WI38 (cell line): ENCODE data around the gene CIP2A.
A peak's percentile ranks its signal among the peaks of the same experiment; 100 is the strongest.

Experiments
- H3K4me3 ChIP-seq: 2 replicates; pipeline ENCODE4 v1.5.1; 2011; ENCODE audit warnings: low read depth, mild to moderate bottlenecking, control low read depth, low read length
- CTCF ChIP-seq: IDR thresholded peaks from 2 replicates; pipeline ENCODE4 v1.5.1; 2012; ENCODE audit warnings: low read depth, mild to moderate bottlenecking, control low read depth, low read length

CIP2A gene

DNA sequence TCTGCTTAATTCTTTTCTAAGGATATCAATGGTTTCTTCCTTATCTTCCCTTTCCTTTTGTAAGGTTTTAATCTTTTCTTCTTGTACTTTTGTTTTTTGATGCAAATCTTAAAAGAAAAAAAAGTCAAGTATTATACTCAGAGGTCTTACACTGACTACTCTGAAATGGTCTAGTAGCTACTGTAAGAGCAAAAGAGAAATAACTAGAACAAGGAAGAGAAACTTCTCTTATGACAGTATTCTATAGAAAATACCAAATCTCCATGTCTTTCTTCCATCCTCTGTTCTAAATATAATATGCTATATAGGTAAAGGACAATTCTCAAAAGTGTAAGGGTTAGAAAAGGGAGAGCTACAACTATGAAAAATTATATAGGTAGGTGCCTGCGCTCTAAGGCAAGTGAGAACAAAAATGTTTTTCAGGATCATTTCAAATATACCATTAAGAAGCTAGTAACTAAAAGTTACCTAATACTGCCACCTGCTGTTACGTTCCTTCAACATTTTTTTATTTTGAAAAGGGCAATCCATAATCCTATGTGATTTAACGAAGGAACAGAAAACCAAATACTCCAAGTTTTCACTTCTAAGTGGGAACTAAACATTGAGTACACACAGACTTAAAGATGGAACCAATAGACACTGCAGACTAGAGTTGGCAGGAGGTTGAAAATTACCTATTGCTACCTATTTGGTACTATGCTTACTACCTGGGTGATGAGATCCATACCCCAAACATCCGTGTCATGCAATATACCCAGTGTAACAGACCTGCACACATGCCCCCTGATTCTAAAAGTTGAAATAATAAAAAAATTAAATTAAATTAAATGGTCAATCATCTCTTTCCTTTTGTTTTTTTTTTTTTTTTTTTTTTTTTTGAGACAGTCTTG lies 36.7 kb downstream of the CIP2A start:
- H3K4me3 ChIP-seq: no peak overlapping the region
- TF ChIP-seq CTCF: no peak

- TF ChIP-seq CTCF: no peak
- H3K4me3 ChIP-seq: no peak overlapping the region
These were observed 40.4 kb downstream of the CIP2A start for GRCh38 chr3:108548886-108549285.

DNA sequence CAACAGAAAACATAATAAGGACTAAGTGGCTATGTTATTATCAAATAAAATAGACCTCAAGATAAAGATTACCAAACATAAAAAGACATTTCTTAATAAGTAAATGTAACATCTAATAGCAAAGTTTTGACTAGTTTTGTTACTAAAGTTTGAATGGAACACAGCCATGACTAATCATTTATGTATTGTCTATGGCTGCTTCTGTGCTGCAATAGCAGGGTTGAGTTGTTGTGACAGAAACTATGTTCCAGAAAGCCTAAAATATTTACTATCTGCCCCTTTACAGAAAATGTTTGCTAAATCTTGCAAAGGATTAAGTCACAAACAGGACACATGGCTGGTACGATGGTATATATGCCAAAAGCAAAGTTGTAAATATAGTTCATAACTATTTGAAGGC lies 40.9 kb downstream of the CIP2A start:
- no peak for TF ChIP-seq CTCF
- no peak overlapping the region for H3K4me3 ChIP-seq

- H3K4me3 ChIP-seq: no peak overlapping the region; the same call in 1 of the 2 replicates
- TF ChIP-seq CTCF: no peak
These were observed 42.5 kb downstream of the CIP2A start for GRCh38 chr3:108546692-108547091.

- TF ChIP-seq CTCF: no peak
- peak overlapping the region; percentile 28 for H3K4me3 ChIP-seq
These were observed 43.0 kb downstream of the CIP2A start for GRCh38 chr3:108546247-108546646.

- H3K4me3 ChIP-seq: no peak overlapping the region
- no peak for TF ChIP-seq CTCF
These were observed 51.2 kb downstream of the CIP2A start for GRCh38 chr3:108538083-108538482.

DNA sequence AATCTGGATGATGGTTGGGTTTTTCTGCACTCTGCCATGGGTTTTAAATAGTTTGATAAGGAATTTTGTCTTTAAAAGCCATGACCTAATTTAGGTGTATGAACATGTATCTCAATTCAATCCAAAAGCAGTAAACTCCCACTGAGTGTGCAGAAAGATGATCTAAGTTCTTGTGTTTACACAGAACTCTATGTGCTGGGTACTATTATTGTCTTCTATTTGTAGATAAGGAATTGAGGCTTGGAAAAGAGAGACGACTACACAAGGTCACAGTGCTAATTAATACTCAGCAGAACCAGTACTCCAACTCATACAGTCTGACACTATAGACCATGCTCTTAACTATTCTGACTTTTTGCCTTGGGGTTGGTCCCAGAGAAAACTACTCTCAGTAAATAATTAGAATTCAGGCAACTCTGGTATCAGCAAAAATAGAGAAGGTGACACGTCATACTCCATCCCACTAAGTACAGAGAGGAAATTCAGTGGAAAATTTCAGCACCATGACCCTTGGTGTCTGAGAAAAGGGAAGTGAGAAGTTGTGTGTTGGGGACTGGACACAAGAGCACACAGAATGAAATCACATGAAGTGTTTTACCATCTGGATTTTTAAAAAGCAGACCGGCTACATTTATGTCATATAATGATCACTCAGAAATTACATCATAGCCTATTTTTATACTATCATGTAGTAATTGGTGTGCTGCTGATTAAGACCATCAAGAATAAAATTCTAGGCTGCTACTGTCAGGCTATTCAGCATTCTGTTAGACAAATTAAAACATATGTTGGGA lies 60.6 kb downstream of the CIP2A start:
- no peak for TF ChIP-seq CTCF
- no peak overlapping the region for H3K4me3 ChIP-seq
